HCT116 (cell line): ENCODE results near the gene QRSL1.

Source experiments
- CBX3 ChIP-seq: IDR thresholded peaks from 2 replicates; pipeline ENCODE4 v1.6.1; 2012; ENCODE audit warnings: low read depth
- EZH2 ChIP-seq: fragments of 200-600 bp; sonication (generic); IDR thresholded peaks from 2 replicates; pipeline ENCODE4 v1.6.1; 2017; ENCODE audit warnings: antibody characterized with exemption, mixed run types
- POLR2A ChIP-seq: IDR thresholded peaks from 2 replicates; pipeline ENCODE4 v1.7.0; 2011; ENCODE audit warnings: borderline replicate concordance; ENCODE audit not compliant: insufficient read depth, insufficient read length; ENCODE audit errors: extremely low read depth
- POLR2AphosphoS5 ChIP-seq: IDR thresholded peaks from 2 replicates; pipeline ENCODE4 v1.6.1; 2011; ENCODE audit warnings: mild to moderate bottlenecking, low read depth, low read length, moderate library complexity
- SRF ChIP-seq: IDR thresholded peaks from 2 replicates; pipeline ENCODE4 v1.6.1; 2012; ENCODE audit warnings: low read depth
- YY1 ChIP-seq: IDR thresholded peaks from 2 replicates; pipeline ENCODE4 v1.6.1; 2011; ENCODE audit warnings: low read length, low read depth, moderate library complexity, mild to moderate bottlenecking; ENCODE audit not compliant: insufficient replicate concordance; ENCODE audit errors: extremely low read depth
- ZNF274 ChIP-seq: fragments of 200-500 bp; sonication (Bioruptor generic); IDR thresholded peaks from 2 replicates; pipeline ENCODE4 v1.6.1; 2014; ENCODE audit warnings: mild to moderate bottlenecking, low read depth, low read length, inconsistent platforms
- TF ChIP-seq, protein P1 (sequence below), 3 experiments: fragments of 200-600 bp in 1 of 3; sonication (generic) in 1 of 3; IDR thresholded peaks in 2 of 3; conservative IDR thresholded peaks in 1 of 3; 2 replicates each; pipeline ENCODE4 v1.5.1; 2012 to 2017; ENCODE audit warnings: low read depth in 2 of 3, low read length in 2 of 3, antibody characterized with exemption in 1 of 3, borderline replicate concordance in 1 of 3, control low read depth in 1 of 3, mild to moderate bottlenecking in 1 of 3, mixed read lengths in 1 of 3, mixed run types in 1 of 3, moderate library complexity in 1 of 3; ENCODE audit not compliant: insufficient read depth in 1 of 3
- TF ChIP-seq, protein P2 (sequence below): IDR thresholded peaks from 2 replicates; pipeline ENCODE4 v1.6.1; 2012; ENCODE audit warnings: low read depth
- TF ChIP-seq, protein P3 (sequence below): IDR thresholded peaks from 2 replicates; pipeline ENCODE4 v1.6.1; 2012

DNA sequence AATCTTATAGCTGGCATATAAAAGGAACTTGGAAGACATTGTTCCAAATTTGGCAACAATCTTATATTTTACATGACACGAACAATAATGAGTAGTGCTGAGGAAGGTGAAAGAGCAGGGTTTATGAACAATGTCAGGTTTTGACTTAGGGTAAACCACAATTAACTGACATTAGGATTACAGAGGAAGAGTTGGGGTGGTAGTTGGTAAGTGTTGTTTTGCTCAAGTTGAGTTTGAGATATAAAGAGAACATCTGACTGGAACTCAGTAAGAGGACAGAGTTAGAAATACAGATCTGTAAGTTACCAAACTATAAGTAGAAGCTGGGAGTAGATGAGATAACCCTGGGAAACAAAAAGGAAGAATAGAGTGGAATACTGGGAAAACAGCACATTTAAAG is 15.2 kb upstream of the QRSL1 start:
- TF ChIP-seq, protein P1, sequence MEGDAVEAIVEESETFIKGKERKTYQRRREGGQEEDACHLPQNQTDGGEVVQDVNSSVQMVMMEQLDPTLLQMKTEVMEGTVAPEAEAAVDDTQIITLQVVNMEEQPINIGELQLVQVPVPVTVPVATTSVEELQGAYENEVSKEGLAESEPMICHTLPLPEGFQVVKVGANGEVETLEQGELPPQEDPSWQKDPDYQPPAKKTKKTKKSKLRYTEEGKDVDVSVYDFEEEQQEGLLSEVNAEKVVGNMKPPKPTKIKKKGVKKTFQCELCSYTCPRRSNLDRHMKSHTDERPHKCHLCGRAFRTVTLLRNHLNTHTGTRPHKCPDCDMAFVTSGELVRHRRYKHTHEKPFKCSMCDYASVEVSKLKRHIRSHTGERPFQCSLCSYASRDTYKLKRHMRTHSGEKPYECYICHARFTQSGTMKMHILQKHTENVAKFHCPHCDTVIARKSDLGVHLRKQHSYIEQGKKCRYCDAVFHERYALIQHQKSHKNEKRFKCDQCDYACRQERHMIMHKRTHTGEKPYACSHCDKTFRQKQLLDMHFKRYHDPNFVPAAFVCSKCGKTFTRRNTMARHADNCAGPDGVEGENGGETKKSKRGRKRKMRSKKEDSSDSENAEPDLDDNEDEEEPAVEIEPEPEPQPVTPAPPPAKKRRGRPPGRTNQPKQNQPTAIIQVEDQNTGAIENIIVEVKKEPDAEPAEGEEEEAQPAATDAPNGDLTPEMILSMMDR (IDR thresholded peaks at IDR 0.05 in 2 of 3, conservative IDR thresholded peaks at IDR 0.05 in 1 of 3; ENCODE audit: borderline replicate concordance in 1 of 3, insufficient read depth in 1 of 3, low read depth in 2 of 3, low read length in 2 of 3) = no peak
- TF ChIP-seq POLR2A = no peak
- TF ChIP-seq EZH2 = no peak
- TF ChIP-seq, protein P2, sequence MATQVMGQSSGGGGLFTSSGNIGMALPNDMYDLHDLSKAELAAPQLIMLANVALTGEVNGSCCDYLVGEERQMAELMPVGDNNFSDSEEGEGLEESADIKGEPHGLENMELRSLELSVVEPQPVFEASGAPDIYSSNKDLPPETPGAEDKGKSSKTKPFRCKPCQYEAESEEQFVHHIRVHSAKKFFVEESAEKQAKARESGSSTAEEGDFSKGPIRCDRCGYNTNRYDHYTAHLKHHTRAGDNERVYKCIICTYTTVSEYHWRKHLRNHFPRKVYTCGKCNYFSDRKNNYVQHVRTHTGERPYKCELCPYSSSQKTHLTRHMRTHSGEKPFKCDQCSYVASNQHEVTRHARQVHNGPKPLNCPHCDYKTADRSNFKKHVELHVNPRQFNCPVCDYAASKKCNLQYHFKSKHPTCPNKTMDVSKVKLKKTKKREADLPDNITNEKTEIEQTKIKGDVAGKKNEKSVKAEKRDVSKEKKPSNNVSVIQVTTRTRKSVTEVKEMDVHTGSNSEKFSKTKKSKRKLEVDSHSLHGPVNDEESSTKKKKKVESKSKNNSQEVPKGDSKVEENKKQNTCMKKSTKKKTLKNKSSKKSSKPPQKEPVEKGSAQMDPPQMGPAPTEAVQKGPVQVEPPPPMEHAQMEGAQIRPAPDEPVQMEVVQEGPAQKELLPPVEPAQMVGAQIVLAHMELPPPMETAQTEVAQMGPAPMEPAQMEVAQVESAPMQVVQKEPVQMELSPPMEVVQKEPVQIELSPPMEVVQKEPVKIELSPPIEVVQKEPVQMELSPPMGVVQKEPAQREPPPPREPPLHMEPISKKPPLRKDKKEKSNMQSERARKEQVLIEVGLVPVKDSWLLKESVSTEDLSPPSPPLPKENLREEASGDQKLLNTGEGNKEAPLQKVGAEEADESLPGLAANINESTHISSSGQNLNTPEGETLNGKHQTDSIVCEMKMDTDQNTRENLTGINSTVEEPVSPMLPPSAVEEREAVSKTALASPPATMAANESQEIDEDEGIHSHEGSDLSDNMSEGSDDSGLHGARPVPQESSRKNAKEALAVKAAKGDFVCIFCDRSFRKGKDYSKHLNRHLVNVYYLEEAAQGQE = no peak
- TF ChIP-seq CBX3 = no peak
- no peak for TF ChIP-seq SRF
- TF ChIP-seq YY1 = no peak
- TF ChIP-seq ZNF274 = no peak
- TF ChIP-seq, protein P3, sequence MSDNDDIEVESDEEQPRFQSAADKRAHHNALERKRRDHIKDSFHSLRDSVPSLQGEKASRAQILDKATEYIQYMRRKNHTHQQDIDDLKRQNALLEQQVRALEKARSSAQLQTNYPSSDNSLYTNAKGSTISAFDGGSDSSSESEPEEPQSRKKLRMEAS = no peak
- no peak for TF ChIP-seq POLR2AphosphoS5
